WTC11 (cell line): Measurements from ENCODE around the gene YBX2. TPM values are rescaled to one million over a fixed set of nuclear protein-coding genes. Genes with fewer than 3 reads are reported as not detected.

ENCODE experiments used
- ATAC-seq: fragments of 200-7000 bp; cut with Tn5 transposase; 2 replicates; pipeline ENCODE4 v1.10.0; 2021; ENCODE audit warnings: mild to moderate bottlenecking, moderate library complexity
- CTCF ChIA-PET: fragments of 300-600 bp; sonication (Branson Sonifier 250); formaldehyde crosslinking; loops from one replicate; lab custom pipeline; 2021; ENCODE audit warnings: antibody characterized with exemption; lab: Charles Lee
- POLR2A ChIA-PET: fragments of 350-600 bp; sonication (Branson Sonifier 250); formaldehyde crosslinking; loops from one replicate; lab custom pipeline; 2021; ENCODE audit warnings: antibody characterized with exemption; lab: Charles Lee
- DNase-seq: peaks from one replicate; pipeline ENCODE4 v3.0.0; 2021; ENCODE audit warnings: low spot score
- H3K27ac Mint-ChIP-seq: 2 replicates; pipeline ENCODE4 v1.8.0; 2021; ENCODE audit warnings: mixed read lengths
- H3K27me3 Mint-ChIP-seq: 2 replicates; pipeline ENCODE4 v1.8.0; 2021; ENCODE audit warnings: low read depth, mild to moderate bottlenecking, moderate library complexity, mixed read lengths
- H3K36me3 Mint-ChIP-seq: 2 replicates; pipeline ENCODE4 v1.8.0; 2021; ENCODE audit warnings: mixed read lengths
- H3K4me1 Mint-ChIP-seq: 2 replicates; pipeline ENCODE4 v1.8.0; 2022; ENCODE audit warnings: mixed read lengths
- H3K4me3 Mint-ChIP-seq: 2 replicates; pipeline ENCODE4 v1.8.0; 2021; ENCODE audit warnings: mild to moderate bottlenecking, moderate library complexity, mixed read lengths
- H3K9me3 Mint-ChIP-seq: 2 replicates; pipeline ENCODE4 v1.8.0; 2021; ENCODE audit warnings: mixed read lengths
- CBFB ChIP-seq: sonication (generic); formaldehyde crosslinking; IDR thresholded peaks from 2 replicates; pipeline ENCODE4 v1.8.1; 2022; ENCODE audit warnings: mild to moderate bottlenecking, low read depth, missing genetic modification reagents
- CREB1 ChIP-seq: sonication (generic); formaldehyde crosslinking; IDR thresholded peaks from 2 replicates; pipeline ENCODE4 v1.8.0; 2023; ENCODE audit warnings: mild to moderate bottlenecking, missing genetic modification reagents
- CREM ChIP-seq: sonication (generic); formaldehyde crosslinking; IDR thresholded peaks from 2 replicates; pipeline ENCODE4 v1.8.1; 2022; ENCODE audit warnings: mild to moderate bottlenecking, missing genetic modification reagents, moderate library complexity
- CTCF ChIP-seq: fragments of 200-600 bp; IDR thresholded peaks from 2 replicates; pipeline ENCODE4 v1.8.0; 2022; ENCODE audit warnings: antibody characterized with exemption
- E2F1 ChIP-seq: sonication (generic); formaldehyde crosslinking; IDR thresholded peaks from 2 replicates; pipeline ENCODE4 v1.8.0; 2022; ENCODE audit warnings: mild to moderate bottlenecking, missing genetic modification reagents
- E2F4 ChIP-seq: sonication (generic); formaldehyde crosslinking; IDR thresholded peaks from 2 replicates; pipeline ENCODE4 v1.8.1; 2022; ENCODE audit warnings: low read depth, mild to moderate bottlenecking, moderate library complexity, missing genetic modification reagents, borderline replicate concordance
- ERG ChIP-seq: fragments of 250-450 bp; sonication (Bioruptor Pico); IDR thresholded peaks from 2 replicates; pipeline ENCODE4 v1.8.0; 2021; ENCODE audit warnings: mild to moderate bottlenecking
- ETV6 ChIP-seq: sonication (generic); formaldehyde crosslinking; IDR thresholded peaks from 2 replicates; pipeline ENCODE4 v1.8.1; 2022; ENCODE audit warnings: mild to moderate bottlenecking, missing genetic modification reagents
- FOXK1 ChIP-seq: sonication (generic); formaldehyde crosslinking; IDR thresholded peaks from 2 replicates; pipeline ENCODE4 v1.8.0; 2022; ENCODE audit warnings: mild to moderate bottlenecking, moderate library complexity, missing genetic modification reagents
- MAX ChIP-seq: sonication (generic); formaldehyde crosslinking; IDR thresholded peaks from 2 replicates; pipeline ENCODE4 v1.8.0; 2022; ENCODE audit warnings: mild to moderate bottlenecking, missing genetic modification reagents
- NFE2L1 ChIP-seq: sonication (generic); formaldehyde crosslinking; IDR thresholded peaks from 2 replicates; pipeline ENCODE4 v1.8.1; 2023; ENCODE audit warnings: missing genetic modification reagents
- NR1H2 ChIP-seq: sonication (generic); formaldehyde crosslinking; IDR thresholded peaks from 2 replicates; pipeline ENCODE4 v1.9.0; 2021; ENCODE audit warnings: mild to moderate bottlenecking, moderate library complexity, missing genetic modification reagents
- NR3C1 ChIP-seq: sonication (generic); formaldehyde crosslinking; conservative IDR thresholded peaks from 2 replicates; pipeline ENCODE4 v1.8.1; 2023; ENCODE audit warnings: low read depth, mild to moderate bottlenecking, missing genetic modification reagents
- PREB ChIP-seq: sonication (generic); formaldehyde crosslinking; IDR thresholded peaks from 2 replicates; pipeline ENCODE4 v1.8.1; 2022; ENCODE audit warnings: mild to moderate bottlenecking, missing genetic modification reagents, moderate library complexity, borderline replicate concordance
- RORB ChIP-seq: fragments of 250-450 bp; sonication (Bioruptor Pico); IDR thresholded peaks from 2 replicates; pipeline ENCODE4 v1.9.0; 2021; ENCODE audit warnings: mild to moderate bottlenecking
- TCF7 ChIP-seq: sonication (generic); formaldehyde crosslinking; IDR thresholded peaks from 2 replicates; pipeline ENCODE4 v1.8.0; 2022; ENCODE audit warnings: mild to moderate bottlenecking, low read depth, missing genetic modification reagents, moderate library complexity
- TEAD1 ChIP-seq: sonication (generic); formaldehyde crosslinking; IDR thresholded peaks from 2 replicates; pipeline ENCODE4 v1.8.0; 2022; ENCODE audit warnings: mild to moderate bottlenecking, missing genetic modification reagents
- USF1 ChIP-seq: sonication (generic); formaldehyde crosslinking; IDR thresholded peaks from 2 replicates; pipeline ENCODE4 v1.8.0; 2022; ENCODE audit warnings: mild to moderate bottlenecking, missing genetic modification reagents
- ZNF232 ChIP-seq: sonication (generic); formaldehyde crosslinking; IDR thresholded peaks from 2 replicates; pipeline ENCODE4 v1.8.0; 2022; ENCODE audit warnings: mild to moderate bottlenecking, missing genetic modification reagents
- ZNF263 ChIP-seq: sonication (generic); formaldehyde crosslinking; IDR thresholded peaks from 2 replicates; pipeline ENCODE4 v1.8.1; 2022; ENCODE audit warnings: low read depth, mild to moderate bottlenecking, moderate library complexity, missing genetic modification reagents
- ZNF281 ChIP-seq: sonication (generic); formaldehyde crosslinking; IDR thresholded peaks from 2 replicates; pipeline ENCODE4 v1.8.0; 2023; ENCODE audit warnings: mild to moderate bottlenecking, missing genetic modification reagents
- ZSCAN18 ChIP-seq: fragments of 250-450 bp; sonication (Bioruptor Pico); IDR thresholded peaks from 2 replicates; pipeline ENCODE4 v2.1.2; 2022; ENCODE audit warnings: mild to moderate bottlenecking, moderate library complexity
- total RNA-seq: library from RNA; stranded (reverse); gene quantifications from 3 replicates; pipeline ENCODE4 v1.2.3, GENCODE V29; 2021

Gene YBX2
- total RNA-seq, 1 experiment from 2014 or later, result 26.8 TPM

- TF ChIP-seq ZNF281 (CRISPR knock-in tag) (peak; percentile 87), NR1H2 (CRISPR knock-in tag) (no peak), MAX (peak; percentile 94), ZNF263 (CRISPR knock-in tag) (0 out of 2 replicates have a peak, but pooled peaks have one; percentile 19), ZNF232 (CRISPR knock-in tag) (peak; percentile 67; the same call in 1 of the 2 replicates), E2F1 (0 out of 2 replicates have a peak, but pooled peaks have one; percentile 78), CBFB (CRISPR knock-in tag) (0 out of 2 replicates have a peak, but pooled peaks have one; percentile 5), CREM (CRISPR knock-in tag) (0 out of 2 replicates have a peak, but pooled peaks have one; percentile 27), ZSCAN18 (no peak), TEAD1 (CRISPR knock-in tag) (peak; percentile 42; the same call in 1 of the 2 replicates), NFE2L1 (CRISPR knock-in tag) (peak; percentile 68; the same call in 1 of the 2 replicates), USF1 (CRISPR knock-in tag) (peak; percentile 90), CREB1 (CRISPR knock-in tag) (peak; percentile 92; the same call in 1 of the 2 replicates), E2F4 (peak; percentile 79), ETV6 (CRISPR knock-in tag) (no peak), FOXK1 (CRISPR knock-in tag) (peak; percentile 57; the same call in 1 of the 2 replicates)
These were observed at the start of gene YBX2 (continued) for GRCh38 chr17:7294614-7295153.

- peaks cover 3% of the 10 kb centered on the region; the same call in 1 of the 2 replicates for H3K36me3 Mint-ChIP-seq
- H3K27me3 Mint-ChIP-seq, result no peaks in the 10 kb centered on the region; the same call in 1 of the 2 replicates
- no peaks in the 10 kb centered on the region for H3K9me3 Mint-ChIP-seq
- CTCF ChIA-PET, result interaction anchor here (1.2 to 1.5 kb wide), 2 partner anchors 17 to 51 kb away, joined by 3 to 6 read pairs; partner anchors contain the start of gene PLSCR3
- POLR2A ChIA-PET, result interaction anchor here (0.8 kb wide), 1 partner anchor 19 kb away, joined by 3 read pairs; no protein-coding TSS in a partner anchor
- no peaks in the 10 kb centered on the region for H3K4me1 Mint-ChIP-seq
- DNase-seq (no peak), ATAC-seq (no peak)
- no peak overlapping the region for H3K4me3 Mint-ChIP-seq
- H3K27ac Mint-ChIP-seq, result no peak overlapping the region
- TF ChIP-seq MAX (no peak), RORB (CRISPR knock-in tag) (no peak), TCF7 (CRISPR knock-in tag) (no peak), PREB (CRISPR knock-in tag) (no peak), ERG (no peak), NR3C1 (CRISPR knock-in tag) (no peak), CTCF (no peak)
These were observed 48.8 kb upstream of the YBX2 start for GRCh38 chr17:7343250-7343649.
